RCC 7860 (cell line): Measurements from ENCODE around the gene SPATA25.
A peak's percentile ranks its signal among the peaks of the same experiment; 100 is the strongest.

ENCODE experiments used
- DNase-seq: peaks from one replicate; pipeline ENCODE4 v3.0.0-alpha.2; 2015; ENCODE audit warnings: low spot score
- FAIRE-seq: peaks from 2 replicates; lab custom pipeline; 2012; peaks lifted over from hg19 to GRCh38; lab: Jason Lieb, UNC

Gene SPATA25

DNA sequence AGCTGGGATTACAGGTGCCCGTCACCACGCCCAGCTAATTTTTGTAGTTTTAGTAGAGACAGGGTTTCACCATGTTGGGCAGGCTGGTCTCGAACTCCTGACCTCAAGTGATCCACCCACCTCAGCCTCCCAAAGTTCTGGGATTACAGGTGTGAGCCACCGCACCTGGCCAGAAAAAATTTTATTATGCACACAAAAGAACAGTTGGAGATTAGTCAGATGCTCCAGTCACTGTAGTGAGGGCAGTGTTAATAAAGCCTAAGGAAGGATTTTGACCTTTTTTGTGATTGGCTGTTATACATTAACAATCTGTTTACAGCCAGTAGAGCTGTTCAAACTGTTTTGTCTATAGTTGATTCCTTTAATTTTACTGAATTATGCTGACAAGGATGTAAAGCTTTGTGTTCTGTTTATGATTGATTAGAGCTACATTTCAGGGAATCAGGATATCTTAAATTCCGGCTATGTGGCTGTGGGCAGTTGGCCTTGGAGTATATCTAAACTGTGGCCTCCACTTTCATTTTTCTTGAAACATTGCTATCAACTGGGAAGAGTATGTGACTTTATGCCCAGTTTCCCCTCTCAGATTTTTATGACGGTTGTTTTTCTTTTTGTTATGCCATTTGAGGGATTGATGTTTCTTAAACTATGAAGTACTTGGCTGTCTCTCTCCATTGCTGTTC, 20.1 kb downstream of the SPATA25 start:
- no peak for DNase-seq
- no peak for FAIRE-seq

DNA sequence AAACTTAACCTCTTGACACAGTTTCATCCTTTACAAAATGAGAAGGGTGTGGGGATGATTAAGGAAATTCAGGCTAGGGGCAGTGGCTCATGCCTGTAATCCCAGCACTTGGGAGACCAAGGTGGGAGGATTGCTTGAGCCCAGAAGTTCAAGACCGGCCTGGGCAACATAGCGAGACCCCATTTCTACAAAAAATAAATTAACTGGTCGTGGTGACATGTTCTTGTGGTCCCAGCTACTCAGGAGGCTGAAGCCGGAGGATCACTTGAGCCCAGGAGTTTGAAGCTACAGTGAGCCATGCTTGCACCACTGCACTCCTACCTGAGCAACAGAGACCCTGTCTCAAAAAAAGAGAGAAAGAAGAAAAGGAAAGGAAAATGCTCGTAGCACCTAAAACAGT, 21.0 kb downstream of the SPATA25 start:
- DNase-seq, result no peak
- no peak for FAIRE-seq

DNA sequence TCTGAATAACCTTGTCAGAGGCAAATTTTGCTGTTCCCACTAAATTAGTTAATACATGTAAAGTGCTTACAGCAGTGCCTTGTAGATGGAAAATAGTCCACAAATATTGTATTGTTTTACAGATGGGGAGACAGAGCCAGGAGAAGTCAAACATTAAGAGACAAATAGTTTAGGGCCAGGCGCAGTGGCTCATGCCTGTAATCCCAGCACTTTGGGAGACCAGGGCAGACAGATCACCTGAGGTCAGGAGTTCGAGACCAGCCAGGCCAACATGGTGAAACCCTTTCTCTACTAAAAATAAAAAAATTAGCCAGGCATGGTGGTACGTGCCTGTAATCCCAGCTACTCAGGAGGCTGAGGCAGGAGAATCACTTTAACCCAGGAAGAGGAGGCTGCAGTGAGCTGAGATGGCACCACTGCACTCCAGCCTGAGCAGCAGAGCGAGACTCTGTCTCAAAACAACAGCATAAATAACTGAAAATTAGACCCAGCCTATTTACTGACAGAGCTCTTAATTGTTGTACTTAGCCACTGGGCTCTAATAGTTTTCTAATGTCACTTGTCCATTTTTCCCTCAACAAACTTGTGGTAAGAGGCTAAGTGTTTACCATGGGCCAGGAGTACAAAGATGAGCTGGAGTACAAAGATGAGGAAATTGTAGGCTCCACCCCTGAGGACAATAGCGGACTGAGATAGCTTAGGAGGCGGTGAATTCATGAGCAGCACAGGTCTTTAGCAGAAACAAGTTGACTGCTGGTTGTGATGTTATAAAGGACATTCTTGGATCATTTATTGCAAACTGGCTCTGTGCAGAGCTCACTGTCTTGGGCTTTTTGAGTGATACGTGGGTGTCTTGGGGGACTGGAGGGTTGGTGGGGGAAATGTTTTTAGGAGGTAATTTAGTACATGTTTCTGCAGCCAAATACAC, 23.6 kb downstream of the SPATA25 start:
- no peak for DNase-seq
- FAIRE-seq, result no peak

DNA sequence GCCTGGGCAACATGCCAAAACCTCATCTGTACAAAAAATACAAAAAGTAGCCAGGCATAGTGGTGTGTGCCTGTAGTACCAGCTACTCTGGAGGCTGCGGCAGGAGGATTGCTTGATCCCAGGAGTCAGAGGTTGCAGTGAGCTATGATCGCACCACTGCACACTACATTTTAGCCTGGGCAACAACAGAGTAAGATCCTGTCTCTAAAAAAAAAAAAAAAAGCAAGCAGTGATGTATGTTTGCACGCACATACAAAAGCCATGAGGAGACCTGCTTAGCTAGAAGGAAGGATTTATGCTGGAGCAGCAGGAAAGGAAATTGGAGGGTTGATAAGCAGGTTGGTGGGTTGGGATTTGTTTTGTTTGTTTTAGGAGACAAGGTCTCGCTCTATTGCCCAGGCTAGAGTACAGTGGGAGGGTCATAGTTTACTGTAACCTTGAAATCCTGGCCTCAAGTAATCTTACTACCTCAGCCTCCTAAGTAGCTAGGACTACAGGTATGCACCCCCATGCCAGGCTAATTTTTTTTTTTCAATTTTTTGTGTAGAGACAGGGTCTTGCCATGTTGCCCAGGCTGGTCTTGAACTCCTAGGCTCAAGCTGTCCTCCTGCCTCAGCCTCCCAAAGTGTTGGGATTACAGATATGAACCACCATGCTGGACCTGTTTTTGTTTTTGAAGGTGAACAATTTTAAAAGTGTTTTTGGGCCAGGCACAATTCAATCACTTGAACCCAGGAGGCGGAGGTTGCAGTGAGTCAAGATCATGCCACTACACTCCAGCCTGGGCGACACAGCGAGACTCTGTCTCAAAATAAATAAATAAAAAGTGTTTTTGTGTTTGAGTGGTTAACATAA, 26.0 kb downstream of the SPATA25 start:
- DNase-seq (peak; percentile 26), FAIRE-seq (no peak)

DNA sequence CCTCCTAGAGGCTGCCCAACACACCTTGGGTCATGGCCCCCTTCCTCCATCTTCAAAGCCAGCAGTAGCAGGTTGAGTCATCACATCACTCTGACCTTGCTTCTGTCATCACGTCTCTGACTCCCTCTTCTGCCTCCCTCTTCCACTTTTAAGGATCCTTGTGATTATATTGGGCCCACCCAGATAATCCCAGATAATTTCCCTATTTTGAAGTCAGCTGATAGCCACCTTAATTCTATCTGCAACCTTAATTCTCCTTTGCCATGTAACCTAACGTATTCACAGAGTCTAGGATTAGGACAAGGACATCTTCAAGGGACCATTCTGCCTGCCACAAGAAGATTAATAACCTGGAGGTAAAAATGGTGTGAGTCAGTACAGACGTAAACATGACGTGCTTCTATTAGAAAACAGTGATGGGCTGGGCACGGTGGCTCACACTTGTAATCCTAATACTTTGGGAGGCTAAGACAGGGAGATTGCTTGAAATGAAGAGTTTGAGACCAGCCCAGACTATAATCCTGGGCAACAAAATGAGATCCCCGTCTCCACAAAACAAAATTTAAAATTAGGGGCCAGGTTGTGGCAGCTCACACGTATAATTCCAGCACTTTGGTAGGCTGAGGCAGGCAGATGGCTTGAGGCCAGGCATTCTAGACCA, 26.7 kb downstream of the SPATA25 start:
- DNase-seq (no peak), FAIRE-seq (no peak)

DNA sequence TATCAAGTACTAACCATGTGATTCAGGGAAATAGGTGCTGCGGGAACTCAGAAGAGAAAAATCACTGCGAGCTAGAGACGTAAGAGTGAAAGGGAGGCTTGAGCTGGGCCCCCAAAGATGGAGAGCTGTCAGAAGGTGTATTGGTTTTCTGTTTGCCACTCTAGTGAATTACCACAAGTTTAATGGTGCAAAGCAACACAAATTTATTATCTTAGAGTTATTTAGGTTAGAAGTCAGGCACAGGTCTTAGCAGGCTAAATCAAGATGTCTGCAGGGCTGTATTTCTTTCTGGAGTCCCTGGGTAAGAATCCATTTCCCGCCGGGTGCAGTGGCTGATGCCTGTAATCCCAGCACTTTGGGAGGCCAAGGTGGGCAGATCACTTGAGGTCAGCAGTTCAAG, 27.5 kb downstream of the SPATA25 start:
- FAIRE-seq, result no peak

DNA sequence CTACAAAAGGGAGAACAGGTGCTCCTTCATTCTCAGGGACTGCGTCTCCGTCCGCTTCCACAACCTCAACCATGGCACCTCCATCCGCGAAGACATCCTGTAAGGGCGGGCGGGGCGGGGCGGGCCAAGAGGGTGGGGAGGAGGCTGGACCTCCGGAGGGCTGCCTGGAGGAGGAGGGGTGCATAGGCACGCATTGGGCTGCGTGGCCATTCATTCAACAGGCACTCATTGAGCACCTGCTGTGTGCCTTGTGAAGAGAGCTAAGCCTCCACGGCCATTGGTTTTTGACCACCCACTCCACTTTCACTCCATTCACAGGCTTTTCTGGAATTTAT, 29.6 kb downstream of the SPATA25 start:
- FAIRE-seq (no peak), DNase-seq (no peak)

More for the DNA sequence above, 27.5 kb downstream of the SPATA25 start:
- no peak for DNase-seq

DNA sequence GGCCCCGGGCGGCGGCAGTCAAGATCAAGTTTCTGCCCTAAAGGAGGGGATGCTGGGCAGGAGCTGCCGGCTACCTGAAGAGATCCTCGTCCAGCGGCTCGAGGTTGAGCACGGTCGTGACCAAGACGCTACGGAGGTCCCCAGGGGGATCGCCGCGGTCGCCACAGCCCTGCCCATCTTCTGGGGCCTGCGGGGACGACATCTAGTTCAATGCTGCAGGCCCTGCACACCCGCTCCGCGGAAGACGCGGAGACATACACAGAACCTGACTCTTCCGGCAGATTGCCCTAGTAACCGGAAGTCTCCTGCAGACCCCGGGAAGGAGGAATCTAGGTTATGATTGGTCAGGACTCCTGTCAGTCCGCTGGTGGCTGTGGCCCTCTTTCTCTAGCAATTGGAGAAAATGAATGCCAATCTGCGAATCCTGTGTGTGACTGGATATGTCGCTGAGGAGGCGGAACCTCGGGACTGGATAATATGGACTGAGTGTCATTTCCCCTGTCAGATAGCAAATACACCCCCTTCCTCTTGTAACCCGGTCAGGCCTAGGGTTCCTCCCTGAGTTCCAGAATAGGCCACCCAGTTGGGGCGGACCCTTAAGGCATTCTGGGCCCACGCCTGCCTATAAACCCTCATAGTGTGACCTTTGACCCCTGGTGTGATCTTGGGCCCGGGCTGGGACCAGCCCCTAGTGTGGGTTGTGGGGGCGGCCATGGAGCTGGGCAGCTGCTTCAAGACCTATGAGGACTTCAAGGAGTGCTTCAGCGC, 30.1 kb downstream of the SPATA25 start, which contains the start of the genes ACOT8 and ZSWIM3:
TSS of gene ACOT8 (minus strand) at position 279 of the 768 bp plus-strand sequence. CDS start at position 202, 77 bp downstream.
TSS of gene ZSWIM3 (plus strand) at position 501 of the 768 bp plus-strand sequence. CDS start at position 713, 212 bp downstream.
- DNase-seq (peak; percentile 100), FAIRE-seq (peak; percentile 83)

DNA sequence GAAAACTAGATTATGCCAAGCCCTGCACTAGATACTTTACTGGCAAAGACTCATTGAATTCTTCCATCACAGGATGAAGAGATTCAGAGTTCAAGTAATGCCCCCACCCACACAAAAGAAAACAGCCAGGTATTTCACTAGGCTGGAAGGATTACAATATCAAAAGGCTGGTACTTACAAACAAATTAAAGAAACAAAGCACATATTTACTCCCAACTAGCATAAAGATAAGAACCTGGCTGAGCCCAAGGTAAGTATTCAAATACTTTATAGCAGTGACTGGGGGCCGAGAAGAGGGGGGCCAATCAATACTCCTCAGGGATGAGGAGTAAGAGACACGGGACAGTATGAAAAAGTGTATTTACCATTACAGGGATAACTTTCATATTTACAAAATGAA, 33.9 kb downstream of the SPATA25 start:
- DNase-seq (no peak), FAIRE-seq (no peak)

DNA sequence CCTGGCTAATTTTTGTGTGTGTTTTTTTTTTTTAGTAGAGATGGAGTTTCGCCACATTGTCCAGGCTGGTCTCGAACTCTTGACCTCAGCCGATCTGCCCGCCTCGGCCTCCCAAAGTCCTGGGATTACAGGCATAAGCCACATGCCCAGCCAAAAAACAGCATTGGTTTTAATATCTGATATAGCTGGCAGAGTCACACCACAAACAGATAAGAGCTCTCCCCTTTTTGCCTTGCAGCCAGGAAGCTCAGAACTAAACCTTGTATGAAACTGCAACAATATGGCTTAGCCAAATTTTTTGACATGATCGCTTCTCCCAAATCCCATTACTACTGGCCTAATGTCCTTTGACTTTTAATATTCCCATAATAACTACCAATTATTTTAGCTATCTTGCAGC, 35.1 kb downstream of the SPATA25 start:
- DNase-seq, result no peak
- no peak for FAIRE-seq

DNA sequence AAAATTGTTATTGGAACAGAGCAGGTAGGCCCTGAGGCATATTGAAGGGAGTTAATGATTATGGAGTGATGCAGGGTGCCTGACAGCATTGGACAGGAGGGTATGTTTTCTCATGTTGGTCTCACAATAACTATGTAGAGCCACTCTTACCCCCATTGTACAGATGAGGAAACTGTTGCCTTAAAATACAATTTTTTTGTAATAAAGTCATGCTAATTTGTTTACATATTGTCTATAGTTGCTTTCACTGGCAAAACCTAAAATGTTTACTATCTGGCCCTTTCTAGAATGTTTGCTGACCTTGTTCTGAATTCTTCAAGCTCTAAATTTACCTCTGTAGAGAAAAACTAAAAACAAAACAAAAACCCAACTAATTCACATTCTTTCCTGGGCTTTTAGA, 35.9 kb downstream of the SPATA25 start:
- FAIRE-seq, result no peak
- DNase-seq, result no peak

DNA sequence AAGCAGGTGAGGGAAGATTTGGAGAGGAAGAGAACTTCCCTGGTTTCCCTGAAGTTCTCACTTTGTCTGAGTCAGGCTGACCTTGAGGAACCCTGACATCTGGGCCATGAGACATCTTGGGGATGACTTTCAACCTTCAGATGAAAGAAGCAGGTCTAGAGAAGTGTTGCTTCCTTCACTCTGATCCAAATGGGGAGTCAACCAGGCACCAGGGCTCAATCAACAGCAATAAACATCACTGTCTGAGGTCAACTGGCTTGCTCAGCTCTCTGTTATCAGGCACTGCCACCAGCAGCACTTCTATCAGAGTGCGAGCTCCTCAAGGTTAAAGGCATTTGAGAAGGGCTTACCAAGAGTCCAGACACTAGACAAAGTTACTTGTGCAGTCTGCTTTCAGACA, 36.5 kb downstream of the SPATA25 start:
- DNase-seq (no peak), FAIRE-seq (no peak)

DNA sequence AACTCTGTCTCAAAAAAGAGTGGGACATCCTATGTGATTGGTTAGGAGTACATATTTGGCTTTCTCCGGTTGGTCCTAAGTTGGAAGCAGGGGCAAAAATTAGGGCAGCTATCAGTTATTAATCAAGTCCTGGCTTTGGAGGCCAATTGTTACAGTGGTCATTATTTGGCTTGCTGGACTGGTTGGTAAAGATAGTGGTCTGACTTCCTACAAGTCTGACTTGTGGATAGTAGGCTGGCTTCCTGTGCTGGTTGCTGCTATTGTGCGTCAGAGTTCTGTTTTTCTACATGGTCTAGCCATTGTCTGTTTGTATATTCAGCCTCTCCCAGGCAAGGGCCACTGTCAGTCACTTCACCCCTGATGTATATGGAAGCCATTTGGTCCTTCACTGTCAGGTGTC, 37.2 kb downstream of the SPATA25 start:
- FAIRE-seq (no peak), DNase-seq (no peak)

DNA sequence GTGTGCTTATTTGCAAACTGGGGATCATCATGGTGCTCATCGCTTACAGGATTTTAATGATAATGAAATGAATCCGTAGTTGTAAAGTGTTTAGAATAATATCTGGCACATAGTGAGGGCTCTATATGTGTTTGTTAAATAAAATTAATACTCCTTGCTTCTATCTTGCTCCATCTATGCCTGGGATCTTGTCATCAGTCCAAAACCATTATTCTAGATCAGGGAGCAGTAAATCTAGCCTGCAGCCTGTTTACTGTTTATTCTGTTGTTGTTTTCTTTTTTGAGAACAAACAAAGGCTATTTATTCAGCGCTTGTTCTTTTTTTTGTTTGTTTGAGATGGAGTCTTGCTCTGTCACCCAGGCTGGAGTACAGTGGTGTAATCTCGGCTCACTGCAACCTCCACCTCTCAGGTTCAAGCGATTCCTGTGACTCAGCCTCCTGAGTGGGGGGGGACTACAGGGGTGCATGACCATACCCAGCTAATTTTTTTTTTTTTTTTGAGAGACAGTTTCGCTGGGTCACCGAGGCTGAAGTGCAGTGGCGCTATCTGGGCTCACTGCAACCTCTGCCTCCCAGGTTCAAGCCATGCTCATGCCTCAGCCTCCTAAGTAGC, 38.3 kb downstream of the SPATA25 start:
- no peak for FAIRE-seq
- no peak for DNase-seq

DNA sequence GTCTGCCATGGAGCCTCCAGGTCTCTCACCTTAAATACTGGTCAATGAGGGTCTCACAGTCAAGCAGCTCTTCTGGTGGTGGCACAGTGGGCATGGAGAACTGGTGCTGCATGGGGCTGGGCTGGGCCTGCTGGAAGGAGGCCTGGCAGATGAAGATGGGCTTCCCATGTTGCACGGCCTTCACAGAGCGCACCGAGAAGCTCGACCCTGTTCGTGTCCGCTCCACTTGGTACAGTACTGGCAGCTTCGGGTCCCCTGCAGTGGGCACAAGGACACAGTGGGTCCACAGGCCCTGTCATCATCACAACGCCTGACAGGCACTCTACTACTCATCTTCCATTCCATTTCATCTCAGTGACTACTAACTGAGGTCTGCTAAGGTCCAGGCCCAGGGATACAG, 39.0 kb downstream of the SPATA25 start:
- no peak for FAIRE-seq
- no peak for DNase-seq

DNA sequence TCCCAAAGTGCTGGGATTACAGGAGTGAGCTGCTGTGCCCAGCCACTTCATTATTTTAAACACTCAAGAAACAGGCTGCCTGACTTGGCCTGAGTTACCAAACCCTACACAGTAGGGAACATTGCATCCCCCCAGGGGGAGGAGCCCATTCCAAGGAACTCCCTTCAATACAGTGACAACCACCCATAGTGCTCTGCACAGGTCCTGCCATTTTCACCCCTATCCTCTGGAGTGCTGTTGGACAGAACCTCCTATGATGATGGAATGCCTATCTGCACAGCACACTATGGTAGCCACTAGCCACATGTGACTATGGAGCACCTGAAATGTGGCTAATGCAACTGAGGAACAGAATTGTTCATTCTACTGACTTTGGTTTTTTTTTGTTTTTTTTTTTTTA, 42.0 kb downstream of the SPATA25 start:
- no peak for FAIRE-seq
- no peak for DNase-seq

DNA sequence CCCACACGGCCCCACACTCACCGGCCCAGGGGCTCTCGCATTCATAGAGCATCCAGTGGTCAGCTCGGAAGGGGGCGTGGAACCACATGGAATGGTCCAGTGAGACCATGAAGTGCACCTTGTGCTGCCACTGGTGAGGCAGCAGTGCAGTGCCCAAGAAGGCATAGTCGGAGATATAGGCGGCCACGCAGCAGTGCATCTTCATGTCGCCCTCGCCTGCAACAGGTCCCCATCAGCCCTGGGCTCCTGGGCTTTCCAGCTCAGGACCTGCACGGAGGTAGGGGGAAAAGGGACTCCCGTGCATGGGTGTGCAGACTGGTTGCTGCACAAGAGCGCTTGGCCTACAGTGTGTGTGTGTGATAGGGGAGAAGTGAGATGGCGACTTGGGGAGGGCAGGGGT, 43.9 kb downstream of the SPATA25 start:
- no peak for FAIRE-seq
- no peak for DNase-seq

DNA sequence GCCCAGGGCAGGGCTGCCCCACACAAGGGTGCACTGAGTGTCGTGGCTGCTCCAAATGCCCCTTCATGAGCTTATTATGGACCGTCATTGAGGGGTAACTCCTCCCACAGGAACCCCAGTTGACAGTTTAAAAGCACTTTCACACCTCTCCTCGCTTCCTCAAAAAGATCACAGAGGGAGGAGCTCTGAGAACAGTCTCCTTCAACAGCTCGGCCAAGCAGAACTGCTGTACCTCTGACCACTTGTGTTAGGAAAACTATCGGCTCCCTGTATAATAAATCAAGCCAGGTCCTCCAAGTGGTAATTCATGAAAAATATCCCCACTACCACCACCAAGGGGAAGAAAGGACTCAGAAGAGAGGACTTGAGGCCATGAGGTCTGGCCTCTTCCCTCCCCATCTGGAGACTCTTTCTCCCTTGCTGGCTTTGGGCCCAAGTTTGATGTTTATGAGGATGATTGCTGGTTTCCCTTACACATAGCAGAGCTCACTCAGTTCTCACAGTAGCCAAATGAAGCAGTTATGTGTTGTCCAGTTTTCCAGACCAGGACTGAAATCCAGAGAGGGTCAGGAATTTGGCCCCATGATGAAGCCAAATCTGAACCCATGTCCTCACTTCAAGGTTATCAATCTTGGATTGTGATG, 45.1 kb downstream of the SPATA25 start:
- DNase-seq (no peak), FAIRE-seq (no peak)
